Activated B cell treated with CpG ODN at 0.5 μM for 24 hours (primary cell): Measurements from ENCODE around the gene FAM53A. TPM values are rescaled to one million over a fixed set of nuclear protein-coding genes. Genes with fewer than 3 reads are reported as not detected.
"Not testable (repeated sequence)": the region's sequence is repeated elsewhere in the genome, so short reads cannot be mapped to it uniquely, and the experiment has no call there.

Experiments
- ATAC-seq: fragments of 200-7000 bp; cut with Tn5 transposase; one replicate; pipeline ENCODE4 v1.10.0; 2021; ENCODE audit warnings: low read depth, mild to moderate bottlenecking, moderate library complexity
- CTCF ChIA-PET: fragments of 350-600 bp; sonication (Branson Sonifier 250); formaldehyde crosslinking; loops from one replicate; lab custom pipeline; 2021; ENCODE audit warnings: antibody characterized with exemption; lab: Charles Lee
- POLR2A ChIA-PET: fragments of 350-600 bp; sonication (Branson Sonifier 250); formaldehyde crosslinking; loops from one replicate; lab custom pipeline; 2021; ENCODE audit warnings: antibody characterized with exemption; lab: Charles Lee
- DNase-seq: peaks from one replicate; pipeline ENCODE4 v3.0.0; 2022
- H3K27ac Mint-ChIP-seq: one replicate; pipeline ENCODE4 v1.8.0; 2020; ENCODE audit warnings: mixed read lengths
- H3K27me3 Mint-ChIP-seq: one replicate; pipeline ENCODE4 v1.8.0; 2021; ENCODE audit warnings: mixed read lengths
- H3K36me3 Mint-ChIP-seq: one replicate; pipeline ENCODE4 v1.8.0; 2021; ENCODE audit warnings: low read depth, mixed read lengths
- H3K4me1 Mint-ChIP-seq: one replicate; pipeline ENCODE4 v1.8.0; 2021; ENCODE audit warnings: mixed read lengths
- H3K4me3 Mint-ChIP-seq: one replicate; pipeline ENCODE4 v1.8.0; 2020; ENCODE audit warnings: mild to moderate bottlenecking, mixed read lengths
- H3K9me3 Mint-ChIP-seq: one replicate; pipeline ENCODE4 v1.8.0; 2020; ENCODE audit warnings: mixed read lengths
- CTCF ChIP-seq: fragments of 200-600 bp; IDR thresholded peaks from one replicate; pipeline ENCODE4 v1.8.0; 2022; ENCODE audit warnings: antibody characterized with exemption, mild to moderate bottlenecking
- intact Hi-C: fragments of 100-400 bp; cut with micrococcal nuclease; formaldehyde crosslinking; loops from one replicate; pipeline ENCODE4 v1.15.1; 2024
- total RNA-seq: library from RNA; stranded (reverse); gene quantifications from 2 replicates; pipeline ENCODE4 v1.2.3, GENCODE V29; 2022

The FAM53A gene
- total RNA-seq, 1 donor from 2014 or later: 1.2 TPM

DNA sequence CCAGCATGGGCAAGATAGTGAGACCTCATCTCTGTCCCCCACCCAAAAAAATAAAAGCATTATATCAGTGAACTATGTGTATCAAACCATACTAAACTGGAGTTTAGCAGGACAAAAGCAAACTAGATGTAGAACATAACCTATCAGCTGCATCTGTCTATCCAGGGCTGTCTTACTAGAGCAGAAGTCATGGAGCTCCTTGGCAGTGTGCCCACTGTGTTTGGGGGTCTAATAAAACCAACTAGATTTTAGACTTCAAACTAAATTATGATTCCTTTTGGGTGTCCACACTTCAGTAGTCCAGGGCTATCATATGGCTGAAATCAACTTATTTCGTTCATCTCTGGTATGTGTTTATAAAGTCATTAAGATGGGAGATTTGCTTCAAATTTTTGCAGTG lies 19.8 kb upstream of the FAM53A start:
- Mint-ChIP-seq H3K27ac (no peak overlapping the region), H3K36me3 (peaks cover 70% of the 10 kb centered on the region), H3K4me3 (no peak overlapping the region), H3K27me3 (no peaks in the 10 kb centered on the region), H3K9me3 (no peaks in the 10 kb centered on the region), H3K4me1 (peaks cover 8% of the 10 kb centered on the region)
- intact Hi-C loops: no loop called here
- ATAC-seq: no peak
- POLR2A ChIA-PET: interaction anchor here (0.6 kb wide), 1 partner anchor 9 kb away, joined by 3 read pairs; the partner anchor contains the start of gene SLBP
- CTCF ChIA-PET: interaction anchor here (3.3 kb wide), 1 partner anchor 11 kb away, joined by 15 read pairs; no protein-coding TSS in a partner anchor
- no peak for TF ChIP-seq CTCF
- DNase-seq: no peak

- DNase-seq, H3K4me3 Mint-ChIP-seq, H3K27ac Mint-ChIP-seq, intact Hi-C loops, H3K27me3 Mint-ChIP-seq, H3K9me3 Mint-ChIP-seq, ATAC-seq, H3K4me1 Mint-ChIP-seq: not testable (repeated sequence)
- CTCF ChIA-PET: interaction anchor here (3.3 kb wide), 1 partner anchor 9 kb away, joined by 15 read pairs; no protein-coding TSS in a partner anchor
- POLR2A ChIA-PET: interaction anchor here (0.7 to 1.1 kb wide), 3 partner anchors 11 to 114 kb away, joined by 3 to 5 read pairs (median 3); partner anchors contain the start of gene SLBP
- peaks cover 75% of the 10 kb centered on the region for H3K36me3 Mint-ChIP-seq
Measured at GRCh38 chr4:1701671-1702070, 17.6 kb upstream of the FAM53A start.

- H3K27ac Mint-ChIP-seq: no peak overlapping the region
- peaks cover 3% of the 10 kb centered on the region for H3K4me1 Mint-ChIP-seq
- no peaks in the 10 kb centered on the region for H3K9me3 Mint-ChIP-seq
- no peaks in the 10 kb centered on the region for H3K27me3 Mint-ChIP-seq
- POLR2A ChIA-PET: no interaction called here
- CTCF ChIA-PET: interaction anchor here (7.8 kb wide), 1 partner anchor 32 kb away, joined by 286 read pairs; no protein-coding TSS in a partner anchor
- no peak overlapping the region for H3K4me3 Mint-ChIP-seq
- intact Hi-C loops: no loop called here
- no peak for ATAC-seq
- no peak for DNase-seq
- peaks cover 73% of the 10 kb centered on the region for H3K36me3 Mint-ChIP-seq
- TF ChIP-seq CTCF: no peak
Measured at GRCh38 chr4:1695913-1696312, 11.8 kb upstream of the FAM53A start.

DNA sequence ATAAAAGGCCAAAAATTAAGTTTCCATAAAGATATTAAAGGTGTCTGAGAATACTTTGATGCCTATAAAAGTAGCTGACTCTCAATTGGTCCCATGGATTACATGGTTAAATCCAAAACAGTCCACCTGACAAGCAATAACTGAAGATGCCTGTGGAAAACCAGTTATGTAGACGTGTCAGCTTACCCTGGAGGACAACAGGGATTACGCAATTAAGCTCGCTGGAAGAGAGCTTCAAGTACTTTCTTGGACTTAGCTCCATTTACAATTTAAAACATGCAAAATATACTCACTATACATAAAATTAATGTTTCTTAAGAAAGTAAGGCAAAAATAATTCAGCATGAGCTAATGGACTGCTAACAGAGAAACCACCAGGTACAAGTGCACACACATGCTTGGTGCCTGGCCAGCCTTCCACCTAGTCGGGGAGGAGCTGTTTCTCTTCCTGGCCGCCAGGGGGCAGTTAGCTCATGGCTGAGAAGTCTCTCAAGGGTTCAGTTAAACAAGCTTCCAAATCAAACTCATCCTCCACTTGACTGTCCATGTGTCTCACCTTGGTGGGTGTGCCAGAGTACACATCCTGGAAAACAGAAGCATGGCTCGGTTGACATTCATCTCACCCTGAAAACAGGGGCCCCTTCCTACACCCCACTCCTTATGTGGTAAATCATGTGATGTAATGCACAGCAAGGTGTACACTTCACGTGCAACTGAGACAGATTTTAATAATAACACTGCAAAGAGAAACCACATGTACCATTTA lies 9.2 kb upstream of the FAM53A start:
- no peak overlapping the region for H3K4me3 Mint-ChIP-seq
- H3K36me3 Mint-ChIP-seq: peaks cover 56% of the 10 kb centered on the region
- ChIA-PET CTCF (interaction anchor here (0.7 to 7.8 kb wide), 20 partner anchors 9 to 216 kb away, joined by 3 to 286 read pairs (median 5); partner anchors contain the start of genes FAM53A, SLBP, TACC3 and TMEM129), POLR2A (interaction anchor here (0.7 to 2.1 kb wide), 8 partner anchors 15 to 35 kb away, joined by 3 to 23 read pairs (median 8); partner anchors contain the start of genes SLBP, TACC3 and TMEM129)
- H3K27ac Mint-ChIP-seq: no peak overlapping the region
- no peaks in the 10 kb centered on the region for H3K27me3 Mint-ChIP-seq
- ATAC-seq (peak; percentile 99), DNase-seq (peak; percentile 65)
- no peaks in the 10 kb centered on the region for H3K9me3 Mint-ChIP-seq
- intact Hi-C loops: loop anchor here (1.0 kb wide), 4 partner anchors 19 to 206 kb away; partner anchors contain the start of gene SLBP
- peak; percentile 87 for TF ChIP-seq CTCF
- peaks cover 3% of the 10 kb centered on the region for H3K4me1 Mint-ChIP-seq

DNA sequence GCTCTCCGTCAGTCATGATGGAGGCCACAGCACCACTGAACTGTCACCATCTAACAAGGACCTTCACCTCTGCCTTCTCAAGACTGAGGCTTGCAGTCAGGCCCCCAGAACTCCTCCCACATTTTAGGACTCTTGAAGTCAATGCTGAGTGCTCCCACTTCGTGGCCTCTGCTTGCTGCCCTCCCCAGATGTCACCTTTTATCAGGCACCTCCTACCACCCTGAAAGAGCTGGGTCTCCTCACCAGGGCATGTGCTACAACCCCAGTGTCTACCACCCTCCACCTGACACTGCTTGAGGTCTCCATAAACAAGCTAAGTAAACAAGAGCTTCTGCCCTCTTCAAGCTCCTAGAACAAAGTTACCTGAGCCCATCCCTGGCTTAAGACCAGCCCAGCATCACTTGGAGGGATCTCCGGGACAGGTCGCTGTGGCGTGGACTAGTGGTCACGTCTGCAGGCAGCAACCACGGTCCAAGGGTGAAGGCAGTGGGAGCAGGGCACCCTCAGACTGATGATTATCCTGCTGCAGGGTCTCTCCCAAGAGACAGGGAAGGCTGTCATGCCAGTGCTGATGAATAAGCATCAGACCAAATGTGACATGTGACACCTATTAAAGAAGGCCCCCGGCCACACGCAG lies 7.7 kb upstream of the FAM53A start:
- no peak overlapping the region for H3K4me3 Mint-ChIP-seq
- intact Hi-C loops: no loop called here
- DNase-seq (no peak), ATAC-seq (no peak)
- no peak for TF ChIP-seq CTCF
- no peaks in the 10 kb centered on the region for H3K9me3 Mint-ChIP-seq
- H3K27ac Mint-ChIP-seq: no peak overlapping the region
- no peaks in the 10 kb centered on the region for H3K27me3 Mint-ChIP-seq
- POLR2A ChIA-PET: no interaction called here
- CTCF ChIA-PET: interaction anchor here (1.1 to 7.8 kb wide), 4 partner anchors 17 to 36 kb away, joined by 4 to 286 read pairs (median 30); partner anchors contain the start of genes SLBP and TMEM129
- peaks cover 47% of the 10 kb centered on the region for H3K36me3 Mint-ChIP-seq
- peaks cover 3% of the 10 kb centered on the region for H3K4me1 Mint-ChIP-seq
